HuH-7.5 (cell line): ENCODE data around the gene DYNC1LI2.
"Not testable (repeated sequence)": the region's sequence is repeated elsewhere in the genome, so short reads cannot be mapped to it uniquely, and the experiment has no call there.

Experiments used
- DNase-seq: peaks from one replicate; pipeline ENCODE4 v3.0.0; 2011; ENCODE audit warnings: low spot score

Gene DYNC1LI2

GRCh38 chr16:66696669-66697630 lies 54.5 kb downstream of the DYNC1LI2 start, which contains the start of gene CMTM4:
CMTM4 (minus strand) TSS chr16:66696743; CDS start chr16:66696525, 218 bp downstream.
- peak; percentile 76 for DNase-seq

- DNase-seq: peak; percentile 43
Measured at GRCh38 chr16:66695935-66696668, 55.3 kb downstream of the DYNC1LI2 start.

- no peak for DNase-seq
Measured at GRCh38 chr16:66695471-66695934, 55.9 kb downstream of the DYNC1LI2 start.

- no peak for DNase-seq
Measured at GRCh38 chr16:66693149-66693548, 58.3 kb downstream of the DYNC1LI2 start.

- DNase-seq: no peak
Measured at GRCh38 chr16:66692341-66692740, 59.1 kb downstream of the DYNC1LI2 start.

GRCh38 chr16:66691234-66691633 lies 60.2 kb downstream of the DYNC1LI2 start:
- no peak for DNase-seq

GRCh38 chr16:66690106-66690847 lies 61.1 kb downstream of the DYNC1LI2 start:
- no peak for DNase-seq

GRCh38 chr16:66689282-66689681 lies 62.1 kb downstream of the DYNC1LI2 start:
- no peak for DNase-seq

- no peak for DNase-seq
Measured at GRCh38 chr16:66687906-66688625, 63.3 kb downstream of the DYNC1LI2 start.

GRCh38 chr16:66685501-66686115 lies 65.8 kb downstream of the DYNC1LI2 start:
- DNase-seq: not testable (repeated sequence)

- no peak for DNase-seq
Measured at GRCh38 chr16:66682271-66682670, 69.1 kb downstream of the DYNC1LI2 start.

- no peak for DNase-seq
Measured at GRCh38 chr16:66681676-66682075, 69.7 kb downstream of the DYNC1LI2 start.

- no peak for DNase-seq
Measured at GRCh38 chr16:66678337-66678736, 73.1 kb downstream of the DYNC1LI2 start.

GRCh38 chr16:66677836-66678235 lies 73.6 kb downstream of the DYNC1LI2 start:
- DNase-seq: no peak

GRCh38 chr16:66677179-66677578 lies 74.2 kb downstream of the DYNC1LI2 start:
- DNase-seq: no peak

GRCh38 chr16:66676599-66676998 lies 74.8 kb downstream of the DYNC1LI2 start:
- no peak for DNase-seq

GRCh38 chr16:66673691-66674090 lies 77.7 kb downstream of the DYNC1LI2 start:
- DNase-seq: no peak
